GM18526 (cell line): ENCODE measurements around the gene TASOR2.

Experiments
- POLR2A ChIP-seq: IDR thresholded peaks from 3 replicates; pipeline ENCODE4 v1.6.1; 2011; ENCODE audit not compliant: insufficient read length; ENCODE audit errors: extremely low read depth

TASOR2 gene, protein sequence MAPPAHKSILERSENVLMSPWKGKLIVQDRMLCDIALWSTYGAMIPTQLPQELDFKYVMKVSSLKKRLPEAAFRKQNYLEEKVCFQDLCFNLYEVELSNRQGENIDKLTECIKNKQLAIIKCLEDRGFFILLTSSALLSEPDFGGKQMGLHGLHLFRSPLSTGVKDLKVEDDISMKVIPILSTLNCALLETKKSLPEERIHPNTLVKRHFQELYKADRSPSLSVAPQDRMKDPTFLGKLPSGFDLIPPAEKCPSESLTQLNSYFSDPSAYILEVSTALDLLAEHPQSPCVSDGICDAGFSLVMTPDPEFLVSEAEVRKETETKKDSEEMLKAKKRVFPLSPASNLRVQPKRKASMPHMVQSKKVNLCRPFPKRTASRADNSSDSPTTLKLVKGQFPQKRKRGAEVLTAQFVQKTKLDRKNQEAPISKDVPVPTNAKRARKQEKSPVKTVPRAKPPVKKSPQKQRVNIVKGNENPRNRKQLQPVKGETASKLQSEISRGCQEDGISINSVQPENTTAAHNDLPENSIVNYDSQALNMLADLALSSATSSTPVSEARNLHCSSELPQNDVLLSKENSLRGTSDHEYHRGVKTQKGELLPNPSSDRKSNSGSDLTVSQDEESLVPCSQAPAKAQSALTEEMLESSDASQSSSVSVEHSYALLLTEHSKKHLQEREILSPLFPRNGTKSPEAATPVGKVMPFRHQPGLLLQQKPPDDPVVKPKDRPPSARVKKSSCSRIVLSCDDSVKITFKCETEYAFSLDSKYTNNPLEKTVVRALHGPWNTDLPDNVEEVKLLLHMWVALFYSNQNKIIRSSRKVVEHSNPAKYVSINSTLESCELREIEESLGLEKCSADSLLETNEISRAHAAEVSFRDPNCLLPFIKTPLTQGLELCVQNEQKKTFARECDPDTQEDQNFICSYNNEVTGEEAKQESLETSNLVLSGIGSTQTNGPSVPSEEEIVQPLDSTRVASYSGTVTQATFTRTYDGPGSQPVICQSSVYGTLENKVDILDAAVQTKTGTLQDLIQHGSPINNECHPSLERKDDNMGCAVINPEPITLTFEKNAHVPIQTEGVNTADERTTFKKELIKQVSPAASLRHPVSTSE (N-terminal part only)

DNA sequence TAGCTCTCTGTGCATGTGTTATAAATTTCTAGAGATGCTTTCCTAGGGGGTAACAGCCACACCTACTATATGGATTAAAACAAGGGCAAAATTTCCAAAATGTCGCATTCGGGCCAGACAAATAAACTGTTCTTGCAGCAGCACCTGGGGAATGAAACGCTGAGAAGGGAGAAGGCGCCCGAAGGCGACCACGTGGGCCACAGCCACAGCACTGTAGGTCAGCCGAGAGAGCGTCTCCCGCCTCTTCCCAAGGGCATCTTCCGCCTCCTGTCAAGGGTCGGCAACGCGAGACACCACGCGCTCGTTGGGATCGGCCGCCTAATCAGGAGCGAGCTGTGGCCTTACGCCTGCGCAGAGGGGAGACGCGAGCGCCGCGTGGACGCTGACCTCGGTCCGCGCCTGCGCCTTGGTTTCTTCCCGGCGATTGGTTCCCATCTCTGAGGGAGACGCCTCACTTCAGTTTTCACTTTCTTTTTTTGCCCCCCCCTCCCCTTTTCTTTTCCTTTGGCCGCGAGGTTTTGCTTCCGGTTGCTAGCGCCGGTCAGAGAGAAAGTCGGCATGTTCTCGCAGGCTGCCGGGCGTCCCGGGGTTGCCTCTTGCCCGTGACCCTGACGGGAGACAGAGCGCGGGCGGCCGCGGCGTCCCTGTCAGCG, at the start of gene TASOR2:
TSS of gene TASOR2 (plus strand) at position 521 of the 653 bp plus-strand sequence. CDS start 35,805 bp downstream, outside the sequence.
- peak; percentile 64 for TF ChIP-seq POLR2A

DNA sequence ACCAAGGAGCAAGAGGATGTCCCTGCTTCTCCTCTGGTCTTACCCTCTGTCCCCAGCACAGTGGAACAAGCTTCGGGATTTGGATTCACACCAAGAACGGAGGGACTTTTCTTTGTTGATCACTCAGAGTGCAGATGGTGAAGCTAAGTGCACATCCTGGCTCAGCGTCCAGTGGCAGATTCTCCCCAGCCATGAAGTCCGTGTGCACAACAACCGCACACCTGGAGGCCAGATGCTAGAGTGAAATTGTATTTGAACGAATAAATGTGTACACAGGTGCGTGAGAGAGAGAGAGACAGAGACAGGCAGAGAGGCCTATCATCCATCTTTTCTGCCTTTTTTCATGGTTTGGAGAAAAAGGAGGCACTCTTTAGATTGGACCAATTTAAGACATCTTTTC, 49.7 kb upstream of the TASOR2 start:
- no peak for TF ChIP-seq POLR2A

DNA sequence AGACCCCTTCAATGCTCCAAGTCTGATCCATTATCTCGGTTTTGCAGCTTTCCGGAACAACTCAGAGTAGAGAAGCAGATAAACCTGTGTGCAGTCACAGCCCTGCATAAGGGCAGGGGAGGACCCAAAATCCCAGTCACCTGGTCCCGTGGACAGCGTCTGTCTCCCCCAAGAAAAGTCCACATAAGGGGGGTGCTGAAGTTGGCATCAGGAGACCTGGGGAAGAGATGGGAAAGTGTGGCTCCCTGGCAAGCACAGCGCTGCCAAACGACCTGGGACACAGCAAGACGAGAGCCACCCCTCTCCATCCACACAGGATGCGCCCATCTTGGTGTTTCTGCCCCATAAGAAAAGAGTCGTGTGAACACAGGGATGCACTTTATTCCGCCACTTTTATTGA, 46.1 kb upstream of the TASOR2 start:
- TF ChIP-seq POLR2A, result no peak

DNA sequence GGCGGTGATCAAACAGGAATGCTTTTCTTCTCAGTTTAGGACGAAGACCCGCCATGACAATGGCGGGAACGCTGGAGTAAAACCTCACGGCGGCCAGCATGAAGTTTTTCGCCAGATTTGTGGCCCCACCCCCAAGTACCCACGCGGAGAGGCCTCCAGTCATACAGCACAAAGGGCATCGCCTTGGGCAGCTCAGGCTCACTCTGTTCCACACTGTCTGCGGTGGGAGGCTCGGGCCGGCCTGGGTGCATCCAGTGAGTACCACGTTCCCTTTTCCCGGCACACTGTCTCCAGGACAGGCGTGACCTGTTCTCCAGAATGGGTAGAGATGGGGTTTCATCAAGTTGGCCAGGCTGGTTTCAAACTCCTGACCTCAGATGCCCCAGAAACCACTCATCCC, 45.6 kb upstream of the TASOR2 start:
- no peak for TF ChIP-seq POLR2A

DNA sequence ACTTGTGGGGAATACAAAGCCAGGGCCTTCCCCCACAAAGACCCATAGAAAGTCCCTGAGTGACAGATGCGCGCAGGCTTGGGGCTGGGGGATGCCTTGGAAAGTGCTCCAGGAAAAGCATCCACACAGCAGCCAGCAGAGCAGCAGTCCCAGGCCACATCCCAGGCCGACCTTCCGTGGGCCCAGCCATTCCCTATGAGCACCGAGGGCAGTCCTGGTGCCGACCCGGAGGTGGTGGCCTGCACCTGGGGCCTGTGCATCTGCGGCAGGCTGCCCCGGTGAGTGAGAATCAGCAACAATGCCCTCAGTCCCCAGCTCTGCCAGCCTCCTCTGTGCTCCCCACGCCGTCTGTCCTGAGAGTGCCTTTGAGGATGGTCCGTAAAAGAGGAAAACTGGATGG, 44.6 kb upstream of the TASOR2 start:
- TF ChIP-seq POLR2A, result no peak

DNA sequence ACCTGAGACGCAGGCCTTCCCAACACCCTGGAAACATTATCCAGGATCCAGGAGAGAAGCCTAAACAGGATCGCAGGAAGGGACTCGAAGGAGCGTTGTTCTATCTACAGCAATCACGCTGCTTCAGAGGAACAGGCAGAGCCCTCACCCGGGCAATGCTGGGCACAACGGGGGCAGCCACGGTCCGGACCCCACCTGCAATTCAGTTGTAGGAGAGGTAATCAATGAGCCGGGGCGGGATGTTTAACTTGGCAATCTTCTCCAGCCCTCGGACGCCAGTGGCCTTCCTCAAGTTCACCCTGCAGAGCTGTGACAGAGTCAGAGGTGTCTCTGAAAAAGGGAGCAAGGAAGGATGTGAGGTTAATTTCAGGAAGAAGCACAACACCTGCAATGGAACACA, 44.1 kb upstream of the TASOR2 start:
- no peak for TF ChIP-seq POLR2A

DNA sequence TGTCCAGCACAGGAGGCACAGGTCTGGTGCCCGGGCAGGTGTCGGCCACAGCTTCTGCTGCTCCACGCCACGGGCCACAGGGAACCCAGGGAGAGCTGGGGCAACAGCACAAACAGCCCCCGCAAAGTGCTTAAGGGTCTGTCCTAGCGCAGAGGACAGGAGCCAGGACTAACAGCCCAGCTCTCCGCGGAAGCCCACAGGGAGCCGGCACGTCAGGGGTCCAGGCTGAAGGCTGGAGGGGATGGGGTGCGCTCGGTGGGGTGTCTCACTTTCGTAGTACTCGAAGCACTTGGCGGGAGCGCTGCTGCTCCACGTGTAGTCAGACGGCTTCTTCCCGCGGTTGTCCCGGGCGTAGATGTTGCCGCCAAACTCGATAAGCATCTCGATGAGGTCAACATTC, 43.1 kb upstream of the TASOR2 start:
- TF ChIP-seq POLR2A, result no peak

DNA sequence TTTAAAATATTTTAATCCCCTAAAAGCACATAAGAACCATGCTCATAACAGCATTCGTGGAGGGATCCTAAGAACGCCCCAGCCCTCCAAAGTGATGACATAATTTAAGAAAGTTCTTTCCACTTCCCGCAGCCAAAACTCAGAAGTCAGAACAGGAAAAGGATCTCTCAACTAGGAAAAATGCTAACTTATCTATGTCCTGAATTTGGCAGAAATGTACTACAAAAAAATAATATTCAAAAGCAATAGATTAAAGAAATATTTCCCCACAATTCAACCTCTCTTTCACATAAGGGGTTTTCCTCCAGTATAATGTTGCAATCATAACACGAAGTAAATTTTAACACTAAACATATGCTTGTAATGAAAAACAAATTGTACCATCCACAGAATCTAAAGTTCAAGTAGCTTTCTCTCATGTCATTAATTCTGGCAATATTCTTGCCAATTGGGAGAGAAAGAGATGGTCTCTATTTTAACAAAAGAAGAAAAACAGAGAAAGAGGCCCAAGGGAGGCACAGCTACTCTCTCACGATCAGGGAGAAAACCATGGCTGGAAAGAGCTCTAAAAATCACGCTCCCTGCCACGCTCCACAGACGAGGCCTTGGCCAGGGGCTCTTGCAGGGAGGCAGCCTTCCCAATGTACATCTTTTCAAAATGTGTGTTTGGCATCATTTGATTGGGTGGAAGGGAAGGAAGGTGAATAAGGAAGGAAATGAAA, 41.1 kb upstream of the TASOR2 start:
- no peak for TF ChIP-seq POLR2A

DNA sequence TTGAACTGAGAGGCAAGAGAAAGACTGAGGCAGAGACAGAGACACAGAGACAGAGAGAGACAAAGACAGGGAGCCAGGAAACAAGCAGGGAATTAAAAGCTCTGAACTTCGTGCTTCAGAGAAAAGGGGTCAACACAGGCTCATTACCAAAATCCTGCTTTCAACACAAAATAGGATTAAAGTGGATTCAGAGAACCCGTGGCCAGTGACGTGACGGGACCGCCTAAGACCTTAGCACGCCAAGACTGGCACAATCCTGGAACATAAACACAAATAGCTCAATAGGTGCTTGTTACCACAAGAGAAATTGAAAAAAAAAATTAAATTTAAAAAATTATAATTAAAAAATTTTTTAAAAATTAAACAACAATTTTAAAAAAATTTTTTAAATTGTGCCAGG, 39.7 kb upstream of the TASOR2 start:
- no peak for TF ChIP-seq POLR2A

DNA sequence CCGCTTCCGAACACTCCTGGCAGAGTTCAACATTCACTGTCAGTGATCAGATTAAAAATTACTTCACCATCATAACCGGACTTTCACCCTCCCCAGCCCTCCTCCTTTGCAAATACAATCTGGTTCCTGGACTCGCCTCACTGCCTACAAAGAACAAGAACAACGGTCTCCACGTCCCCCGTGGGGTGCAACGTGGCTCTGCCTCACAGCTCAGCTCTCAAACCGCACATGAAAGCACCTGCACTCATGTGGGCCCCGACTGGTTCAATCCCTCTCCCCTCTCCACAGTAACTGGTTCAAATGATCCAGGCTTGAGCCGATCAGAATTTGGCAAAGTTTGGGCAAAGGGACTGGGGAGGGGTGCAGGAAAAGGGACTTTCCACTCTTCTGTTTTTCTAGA, 39.3 kb upstream of the TASOR2 start:
- TF ChIP-seq POLR2A, result no peak

DNA sequence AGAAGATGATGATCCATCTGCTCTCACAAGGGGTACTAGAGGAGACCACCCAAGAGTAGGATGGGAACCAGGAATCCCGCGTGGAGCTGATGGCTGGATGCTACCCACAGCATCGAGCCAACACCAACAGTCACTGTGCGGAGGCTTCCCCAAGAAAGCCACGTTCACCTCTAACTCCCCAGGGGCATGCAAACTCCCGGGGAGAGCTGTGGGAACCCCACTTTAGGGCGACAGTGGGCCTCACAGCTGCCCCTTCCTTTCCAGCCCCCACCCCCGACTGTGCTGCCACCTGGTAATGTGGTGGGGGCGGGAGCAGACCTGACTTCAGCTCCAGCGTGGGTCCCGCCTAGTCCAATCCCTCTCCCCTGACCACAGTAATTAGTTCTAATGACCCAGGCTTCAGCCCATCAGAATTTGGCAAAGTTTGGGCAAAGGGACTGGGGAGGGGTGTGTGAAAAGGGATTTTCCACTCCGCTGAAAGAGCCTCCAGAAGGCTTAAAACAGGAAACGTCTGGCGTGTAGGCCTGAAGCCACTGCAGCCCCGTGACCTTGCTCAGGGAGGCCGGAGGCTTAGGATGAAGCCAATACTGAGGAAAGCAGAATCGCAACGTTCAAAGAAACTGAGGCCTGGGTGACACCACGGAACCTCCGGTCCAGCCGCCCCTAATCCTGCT, 38.6 kb upstream of the TASOR2 start:
- TF ChIP-seq POLR2A, result no peak

DNA sequence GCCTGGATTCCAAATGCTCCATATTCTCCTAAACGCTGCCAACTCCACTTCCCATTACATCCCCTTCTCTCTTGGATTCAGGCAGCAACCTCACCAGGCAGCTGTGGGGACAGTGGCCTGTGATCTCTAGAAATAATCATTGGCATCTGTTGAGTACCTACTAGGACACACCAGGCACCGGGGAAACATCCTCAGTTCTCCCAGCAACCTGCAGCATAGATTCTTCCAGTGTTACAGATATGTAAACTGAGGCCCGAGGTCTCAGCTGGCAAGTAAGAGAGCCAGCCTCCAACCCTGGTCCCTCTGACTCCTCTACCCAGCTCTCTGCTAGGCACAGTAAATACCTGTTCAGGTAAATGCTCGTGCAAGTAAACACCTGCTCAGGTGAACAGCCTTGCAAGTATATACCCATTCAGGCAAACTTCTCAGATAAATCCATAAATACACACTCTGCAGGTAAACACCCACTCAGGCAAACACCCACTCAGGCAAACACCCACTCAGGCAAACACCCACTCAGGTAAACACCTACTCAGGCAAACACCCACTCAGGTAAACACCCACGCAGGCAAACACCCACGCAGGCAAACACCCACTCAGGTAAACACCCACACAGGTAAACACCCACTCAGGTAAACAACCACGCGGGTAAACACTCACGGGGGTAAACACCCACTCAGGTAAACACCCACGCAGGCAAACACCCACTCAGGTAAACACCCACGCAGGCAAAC, 37.0 kb upstream of the TASOR2 start:
- no peak for TF ChIP-seq POLR2A
